ENCODE data around the gene DCTD.

DCTD gene

DNA sequence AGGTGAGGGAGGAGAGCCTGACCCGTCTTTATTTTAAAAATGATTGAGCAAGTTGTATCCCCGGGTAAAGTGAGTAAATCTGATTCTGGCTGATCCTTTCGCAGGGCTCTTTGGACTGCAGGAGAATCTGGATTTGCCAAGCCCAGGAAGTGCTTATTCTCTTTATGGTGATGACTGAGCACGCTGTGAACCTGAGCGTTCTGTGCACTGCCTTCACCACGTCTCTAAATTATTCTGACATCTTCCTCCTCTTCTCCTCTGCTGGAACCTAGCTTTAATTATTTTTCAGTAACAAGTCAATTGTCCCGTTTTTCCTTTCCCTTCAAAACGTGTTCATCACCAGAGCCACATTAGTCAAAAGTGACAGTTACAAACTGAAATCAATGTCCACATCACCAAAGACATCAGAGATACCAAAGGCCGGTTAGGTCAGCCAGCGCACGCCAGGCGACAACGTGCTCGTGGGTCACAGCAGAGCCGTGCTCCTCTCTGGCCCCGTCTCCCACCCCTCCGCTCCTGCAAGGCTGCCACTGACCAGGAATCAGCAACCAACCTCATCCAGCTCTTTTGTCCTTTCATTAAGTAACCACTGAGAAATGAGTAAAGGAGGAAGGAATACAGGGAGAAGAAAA, 74.3 kb downstream of the DCTD start:
- Histone ChIP-seq H3K9ac (ENCODE audit: low read length) (no peak overlapping the region), H3K27me3 (ENCODE audit: control insufficient read depth, insufficient read depth, low read length) (no peaks in the 10 kb centered on the region)

DNA sequence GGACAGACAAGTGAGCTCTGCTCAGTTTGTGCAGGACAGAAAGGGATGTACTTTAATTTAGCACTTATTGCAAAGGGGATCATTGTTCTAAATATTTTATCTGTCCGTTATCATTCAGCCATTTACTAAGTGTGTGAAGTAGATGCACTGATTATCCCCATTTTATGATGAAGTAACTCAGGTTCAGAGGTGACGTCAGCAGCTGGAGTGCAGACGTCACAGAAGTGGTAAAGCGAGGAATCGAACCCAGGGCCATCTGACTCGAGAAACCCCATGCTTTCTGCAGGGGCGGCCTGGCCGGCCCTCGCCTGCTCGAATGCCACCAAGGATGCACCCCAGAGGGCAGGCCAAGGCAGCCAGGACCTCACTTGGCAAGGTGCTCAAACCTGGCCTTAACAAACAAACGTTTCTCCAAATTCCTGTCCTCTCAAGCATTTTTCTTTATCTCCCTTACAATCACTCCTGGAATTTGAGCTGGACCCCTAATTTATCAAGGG, 75.0 kb downstream of the DCTD start:
- Histone ChIP-seq H3K4me3 (ENCODE audit: low read length) (no peak overlapping the region), H3K4me1 (ENCODE audit: control insufficient read depth, insufficient read depth, low read length) (no peaks in the 10 kb centered on the region), H3K9ac (ENCODE audit: low read length) (no peak overlapping the region), H3K9me3 (ENCODE audit: control insufficient read depth, low read length) (no peaks in the 10 kb centered on the region), H3K27me3 (ENCODE audit: control insufficient read depth, insufficient read depth, low read length) (no peaks in the 10 kb centered on the region), H3K36me3 (ENCODE audit: control insufficient read depth, insufficient read depth, low read length) (no peaks in the 10 kb centered on the region)

More for the DNA sequence above, 74.3 kb downstream of the DCTD start:
- Histone ChIP-seq H3K9me3 (ENCODE audit: control insufficient read depth, low read length) (no peaks in the 10 kb centered on the region), H3K4me1 (ENCODE audit: control insufficient read depth, insufficient read depth, low read length) (no peaks in the 10 kb centered on the region), H3K4me3 (ENCODE audit: low read length) (no peak overlapping the region), H3K36me3 (ENCODE audit: control insufficient read depth, insufficient read depth, low read length) (no peaks in the 10 kb centered on the region)

DNA sequence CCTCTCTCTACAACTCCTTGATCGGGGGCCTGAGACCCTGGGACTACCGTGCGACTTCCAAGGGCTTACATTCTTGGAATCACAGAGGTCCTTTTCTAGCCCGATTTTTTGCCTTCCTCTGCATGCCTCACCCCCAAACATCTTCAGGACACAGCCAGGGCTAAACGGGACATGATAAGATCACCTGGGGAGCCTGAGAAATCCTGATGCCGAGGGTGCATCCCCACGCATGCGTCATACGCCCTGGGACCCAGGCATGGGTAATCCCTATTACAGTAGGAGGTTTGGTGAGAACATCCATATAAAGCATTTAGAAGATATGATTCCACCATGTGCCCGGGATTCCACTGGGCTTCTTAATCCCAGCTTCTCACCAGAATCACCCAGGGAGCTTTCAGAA, 77.1 kb downstream of the DCTD start:
- Histone ChIP-seq H3K9ac (ENCODE audit: low read length) (no peak overlapping the region), H3K4me3 (ENCODE audit: low read length) (no peak overlapping the region), H3K36me3 (ENCODE audit: control insufficient read depth, insufficient read depth, low read length) (no peaks in the 10 kb centered on the region), H3K4me1 (ENCODE audit: control insufficient read depth, insufficient read depth, low read length) (no peaks in the 10 kb centered on the region), H3K27me3 (ENCODE audit: control insufficient read depth, insufficient read depth, low read length) (no peaks in the 10 kb centered on the region), H3K9me3 (ENCODE audit: control insufficient read depth, low read length) (no peaks in the 10 kb centered on the region)

Measured in mucosa of stomach (tissue), 1 donor.